H1 (cell line): Measurements from ENCODE around the gene BCL11A. TPM values are rescaled to one million over a fixed set of nuclear protein-coding genes. Genes with fewer than 3 reads are reported as not detected.

Experiments used
- CBX5 ChIP-seq: fragments of 300-800, 300-1000 bp; sonication (generic); IDR thresholded peaks from 2 replicates; pipeline ENCODE4 v1.7.1; 2016; ENCODE audit warnings: antibody characterized with exemption, low read length, low read depth
- CBX8 ChIP-seq: fragments of 300-800, 300-1000 bp; sonication (generic); IDR thresholded peaks from 2 replicates; pipeline ENCODE4 v1.7.1; 2016; ENCODE audit warnings: low read depth, low read length, borderline replicate concordance
- CHD2 ChIP-seq: IDR thresholded peaks from 2 replicates; pipeline ENCODE4 v1.6.1; 2012; ENCODE audit warnings: low read length, improper control_type of control experiment
- FOSL1 ChIP-seq: IDR thresholded peaks from 2 replicates; pipeline ENCODE4 v1.6.1; 2011; ENCODE audit warnings: mild to moderate bottlenecking, low read depth, low read length, moderate library complexity; ENCODE audit not compliant: insufficient read depth
- JUN ChIP-seq: IDR thresholded peaks from 2 replicates; pipeline ENCODE4 v1.6.1; 2011; ENCODE audit warnings: low read depth, mild to moderate bottlenecking, improper control_type of control experiment, low read length
- KDM4A ChIP-seq: IDR thresholded peaks from one replicate; pipeline ENCODE4 v1.7.1; 2012; ENCODE audit warnings: low read depth, mild to moderate bottlenecking, moderate library complexity, low read length, inconsistent platforms; ENCODE audit not compliant: severe bottlenecking
- NANOG ChIP-seq: IDR thresholded peaks from 2 replicates; pipeline ENCODE4 v1.6.1; 2011; ENCODE audit warnings: low read length, low read depth, mild to moderate bottlenecking, inconsistent platforms; ENCODE audit not compliant: insufficient read depth, poor library complexity, severe bottlenecking
- POLR2AphosphoS5 ChIP-seq: IDR thresholded peaks from 2 replicates; pipeline ENCODE4 v1.6.1; 2011; ENCODE audit warnings: low read depth, low read length
- POU5F1 ChIP-seq: IDR thresholded peaks from 2 replicates; pipeline ENCODE4 v1.6.1; 2011; ENCODE audit warnings: low read depth, mild to moderate bottlenecking, low read length, moderate library complexity
- polyA plus RNA-seq, 7 experiments: library from polyadenylated mRNA; depleted of rRNA in 3 of 7; stranded (reverse) in 5 of 7; unstranded in 2 of 7; fragments of >200 nt in 5 of 7; fragments of 200-250 nt in 2 of 7; gene quantifications; 1 replicate in 5 of 7; 2 replicates in 1 of 7; 4 replicates in 1 of 7; pipeline versions ENCODE4 v1.2.1 to v1.2.3, GENCODE V29; 2011 to 2013; ENCODE audit warnings: missing spikeins in 2 of 7, mixed read lengths in 2 of 7
- total RNA-seq: library from RNA; stranded (reverse); fragmentation: NEBNext Ultra II Directional; extraction: Animal tissue kit (Norgen Biotek cat#: 25700); gene quantifications from 2 replicates; pipeline ENCODE4 v1.2.1, GENCODE V29; 2021

BCL11A gene
- total and polyA plus RNA-seq, 2 of the 8 experiments (the other 6 are each of a cell fraction or from before 2014, with no cell fraction given): 11.9 to 59.3 TPM

- TF ChIP-seq CBX8 (no peak), JUN (no peak), CBX5 (no peak), POLR2AphosphoS5 (no peak), KDM4A (no peak), NANOG (no peak), FOSL1 (no peak), CHD2 (no peak), POU5F1 (no peak)
Observed at GRCh38 chr2:60485055-60485454, 68.4 kb downstream of the BCL11A start (continued).
